ENCODE measurements around the gene KCNK3.

Gene KCNK3

GRCh38 chr2:26738481-26738880, 46.0 kb downstream of the KCNK3 start:
- DNase-seq (ENCODE audit: low spot score), result no peak
- in situ Hi-C loops (cut with MboI; ENCODE audit: low sequenced_read_pairs, unreplicated experiment), result no loop called here
- TF ChIP-seq CTCF (IDR thresholded peaks at IDR 0.05; ENCODE audit: borderline replicate concordance, control extremely low read depth, extremely low read depth, insufficient read depth, missing control alignments), result no peak

- in situ Hi-C loops (cut with MboI; ENCODE audit: low sequenced_read_pairs, unreplicated experiment), result no loop called here
- DNase-seq (ENCODE audit: low spot score), result no peak
- TF ChIP-seq CTCF (IDR thresholded peaks at IDR 0.05; ENCODE audit: borderline replicate concordance, control extremely low read depth, extremely low read depth, insufficient read depth, missing control alignments), result no peak
These were observed 47.0 kb downstream of the KCNK3 start for GRCh38 chr2:26739514-26739913.

DNA sequence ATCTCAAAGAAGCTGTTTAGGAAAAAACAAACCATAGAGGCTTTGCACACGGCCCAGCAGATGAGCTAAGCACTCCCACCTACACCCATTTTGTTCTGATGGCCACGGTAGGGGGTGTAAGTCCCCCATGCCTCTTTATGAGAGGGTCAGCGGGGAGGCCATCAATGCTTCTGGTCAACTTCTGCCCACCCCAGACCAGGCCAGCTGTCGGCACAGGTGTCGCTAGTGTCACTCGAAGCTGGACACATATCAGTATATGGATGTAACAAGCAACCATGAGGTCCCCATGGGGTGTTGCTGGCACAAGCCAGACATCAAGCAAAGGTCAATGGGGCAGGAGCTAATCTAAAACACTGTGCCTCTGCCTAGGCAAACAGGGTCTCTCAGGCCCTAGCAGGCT, 47.8 kb downstream of the KCNK3 start:
- in situ Hi-C loops (cut with MboI; ENCODE audit: low sequenced_read_pairs, unreplicated experiment), result loop anchor here (10.0 kb wide), 1 partner anchor 136 kb away; no protein-coding TSS in a partner anchor
- DNase-seq (ENCODE audit: low spot score), result no peak
- TF ChIP-seq CTCF (IDR thresholded peaks at IDR 0.05; ENCODE audit: borderline replicate concordance, control extremely low read depth, extremely low read depth, insufficient read depth, missing control alignments), result no peak

- DNase-seq (ENCODE audit: low spot score), result no peak
- in situ Hi-C loops (cut with MboI; ENCODE audit: low sequenced_read_pairs, unreplicated experiment), result loop anchor here (10.0 kb wide), 1 partner anchor 136 kb away; no protein-coding TSS in a partner anchor
- TF ChIP-seq CTCF (IDR thresholded peaks at IDR 0.05; ENCODE audit: borderline replicate concordance, control extremely low read depth, extremely low read depth, insufficient read depth, missing control alignments), result no peak
These were observed 48.4 kb downstream of the KCNK3 start for GRCh38 chr2:26740890-26741302.

- in situ Hi-C loops (cut with MboI; ENCODE audit: low sequenced_read_pairs, unreplicated experiment), result loop anchor here (10.0 kb wide), 1 partner anchor 137 kb away; no protein-coding TSS in a partner anchor
- TF ChIP-seq CTCF (IDR thresholded peaks at IDR 0.05; ENCODE audit: borderline replicate concordance, control extremely low read depth, extremely low read depth, insufficient read depth, missing control alignments), result no peak
These were observed 49.7 kb downstream of the KCNK3 start for GRCh38 chr2:26742048-26742770.

DNA sequence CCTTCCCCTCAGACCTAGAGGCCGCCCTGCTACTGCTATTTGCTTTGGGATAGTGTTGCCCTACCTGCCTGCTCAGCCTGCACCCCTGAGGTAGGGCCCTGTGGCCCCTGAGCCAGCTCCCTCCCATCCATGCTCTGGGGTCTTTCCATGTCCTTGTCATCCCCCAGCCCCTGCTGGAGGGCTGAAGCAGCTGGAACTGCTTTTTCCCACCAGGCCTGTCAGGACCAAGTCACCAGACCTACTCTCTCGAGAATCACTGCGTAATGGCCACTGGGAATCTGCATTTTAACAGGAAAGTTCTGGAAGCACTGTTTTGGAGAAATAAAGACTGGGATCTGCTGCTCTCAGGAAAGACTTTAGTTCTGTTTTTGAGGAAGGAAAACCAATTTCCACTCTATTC, 51.3 kb downstream of the KCNK3 start:
- DNase-seq (ENCODE audit: low spot score), result no peak
- in situ Hi-C loops (cut with MboI; ENCODE audit: low sequenced_read_pairs, unreplicated experiment), result loop anchor here (10.0 kb wide), 1 partner anchor 139 kb away; no protein-coding TSS in a partner anchor
- TF ChIP-seq CTCF (IDR thresholded peaks at IDR 0.05; ENCODE audit: borderline replicate concordance, control extremely low read depth, extremely low read depth, insufficient read depth, missing control alignments), result no peak

More at GRCh38 chr2:26742048-26742770, 49.7 kb downstream of the KCNK3 start:
- no peak for DNase-seq (ENCODE audit: low spot score)
